Measurements from ENCODE around the gene FBXO4.

- no peak for TF ChIP-seq CTCF (IDR thresholded peaks at IDR 0.05)
- TF ChIP-seq POLR2A (IDR thresholded peaks at IDR 0.05), result no peak
These were observed 30.4 kb downstream of the FBXO4 start for GRCh38 chr5:41955432-41956024.
